ENCODE data around the gene MEGF6.

MEGF6 gene

DNA sequence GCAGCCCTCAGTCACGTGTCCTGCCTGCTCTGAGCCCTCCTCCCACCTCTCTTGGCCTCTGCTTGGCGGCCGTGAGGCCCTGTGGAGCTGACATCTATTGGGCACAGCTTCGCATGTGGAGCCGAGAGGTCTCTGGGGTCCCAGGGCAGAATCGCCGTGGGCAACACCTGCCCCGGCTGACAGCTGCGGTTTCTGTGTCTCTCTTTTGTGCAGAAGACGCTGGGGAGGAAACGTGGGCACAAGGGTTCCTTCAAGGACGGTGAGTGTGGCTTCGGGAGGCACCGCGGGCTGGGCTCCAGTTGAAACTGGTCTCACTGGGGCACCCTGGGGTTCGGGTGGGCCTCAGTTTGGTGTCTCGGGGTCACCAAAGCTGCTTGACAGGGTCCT lies 145.4 kb downstream of the MEGF6 start:
- FAIRE-seq (no peak), DNase-seq (ENCODE audit: extremely low spot score, insufficient read length, low read depth) (no peak)

GRCh38 chr1:3465091-3465934 lies 146.0 kb downstream of the MEGF6 start:
- FAIRE-seq (no peak), DNase-seq (ENCODE audit: extremely low spot score, insufficient read length, low read depth) (no peak)

GRCh38 chr1:3464649-3465025 lies 146.7 kb downstream of the MEGF6 start:
- FAIRE-seq, result no peak

DNA sequence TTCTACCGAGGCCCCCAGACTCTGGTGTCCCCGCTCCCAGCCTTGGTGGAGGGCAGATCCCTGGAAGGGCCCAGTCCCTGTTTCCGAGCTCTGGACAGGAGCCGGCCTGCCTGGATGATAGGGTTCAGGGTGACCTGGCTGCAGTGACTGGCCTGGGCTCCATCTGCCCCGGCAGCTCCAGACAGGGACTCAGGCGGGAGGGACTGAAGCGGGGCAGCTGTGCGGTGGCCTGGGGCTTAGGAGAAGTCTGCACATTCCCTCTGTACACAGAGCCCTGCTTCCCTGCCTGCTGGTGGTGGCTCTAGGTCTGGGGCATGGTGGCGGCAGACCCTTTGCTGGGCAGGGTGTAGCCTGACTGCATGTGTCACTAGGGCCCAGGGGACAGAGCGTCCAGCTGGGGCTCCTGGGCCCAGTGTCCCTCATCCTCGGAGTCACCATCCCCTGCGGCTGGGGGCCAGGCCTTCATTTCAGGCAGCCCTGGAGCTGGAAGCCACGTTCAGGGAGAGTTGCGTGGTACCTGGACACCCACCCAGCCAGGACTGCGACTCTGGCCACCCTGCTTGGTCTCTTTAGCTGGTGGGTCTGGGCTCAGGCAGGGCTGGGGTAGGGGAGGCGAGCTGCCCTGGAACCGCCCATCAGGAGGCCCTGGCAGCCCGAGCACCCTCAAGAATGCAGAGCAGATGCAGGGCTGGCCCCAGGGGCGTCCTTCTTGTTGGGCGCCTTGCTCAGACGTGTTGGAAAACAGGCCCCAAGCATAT lies 147.2 kb downstream of the MEGF6 start:
- FAIRE-seq (no peak), DNase-seq (ENCODE audit: extremely low spot score, insufficient read length, low read depth) (no peak)

More at GRCh38 chr1:3464649-3465025, 146.7 kb downstream of the MEGF6 start:
- DNase-seq (ENCODE audit: extremely low spot score, insufficient read length, low read depth), result no peak

DNA sequence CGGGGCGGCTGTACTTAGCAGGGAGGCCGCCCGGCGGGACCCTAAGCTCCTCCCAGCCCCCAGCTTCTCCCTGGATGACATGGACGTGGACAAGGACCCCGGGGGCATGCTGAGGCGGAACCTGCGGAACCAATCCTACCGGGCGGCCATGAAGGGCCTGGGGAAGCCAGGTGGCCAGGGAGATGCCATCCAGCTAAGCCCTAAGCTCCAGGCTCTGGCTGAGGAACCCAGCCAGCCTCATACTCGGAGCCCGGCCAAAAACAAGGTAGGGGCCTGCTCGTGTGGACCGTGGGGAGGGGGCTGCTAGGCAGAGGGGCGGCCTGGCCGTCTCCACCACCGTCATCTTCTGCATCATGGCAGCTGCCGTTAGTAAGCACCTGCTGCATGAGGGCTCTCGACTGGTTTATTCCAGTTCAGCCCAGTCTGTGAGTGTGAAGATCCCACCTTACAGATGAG lies 147.9 kb downstream of the MEGF6 start:
- FAIRE-seq (no peak), DNase-seq (ENCODE audit: extremely low spot score, insufficient read length, low read depth) (no peak)

DNA sequence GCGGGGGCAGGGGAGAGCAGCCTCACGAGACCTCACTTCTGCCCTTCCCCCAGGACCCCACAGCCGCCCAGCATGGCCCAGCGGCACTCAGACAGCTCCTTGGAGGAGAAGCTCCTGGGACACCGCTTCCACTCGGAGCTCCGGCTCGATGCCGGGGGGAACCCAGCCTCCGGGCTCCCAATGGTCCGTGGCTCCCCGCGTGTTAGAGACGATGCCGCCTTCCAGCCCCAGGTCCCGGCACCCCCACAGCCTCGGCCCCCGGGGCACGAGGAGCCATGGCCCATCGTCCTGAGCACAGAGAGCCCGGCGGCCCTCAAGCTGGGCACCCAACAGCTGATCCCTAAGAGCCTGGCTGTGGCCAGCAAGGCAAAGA lies 148.3 kb downstream of the MEGF6 start:
- DNase-seq (ENCODE audit: extremely low spot score, insufficient read length, low read depth) (no peak), FAIRE-seq (no peak)

GRCh38 chr1:3462356-3463012 lies 148.8 kb downstream of the MEGF6 start:
- DNase-seq (ENCODE audit: extremely low spot score, insufficient read length, low read depth) (no peak), FAIRE-seq (no peak)

DNA sequence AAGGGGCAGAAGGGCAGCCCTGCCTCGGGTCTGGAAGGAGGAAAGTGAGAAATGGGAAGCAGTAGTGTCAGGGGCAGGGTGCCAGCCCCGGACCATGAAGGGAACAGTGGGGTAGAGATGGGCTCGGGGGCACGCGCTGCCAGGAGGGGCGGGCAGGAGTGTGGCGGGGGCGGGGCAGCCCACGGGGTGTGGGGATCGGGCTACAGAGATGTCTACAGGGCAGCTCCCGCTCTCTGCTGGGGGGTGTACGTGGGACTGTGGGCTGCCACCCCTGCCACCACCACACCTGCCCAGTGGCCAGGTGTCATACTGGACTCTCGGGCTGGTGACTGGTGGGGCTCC lies 149.4 kb downstream of the MEGF6 start:
- DNase-seq (ENCODE audit: extremely low spot score, insufficient read length, low read depth) (no peak), FAIRE-seq (no peak)

DNA sequence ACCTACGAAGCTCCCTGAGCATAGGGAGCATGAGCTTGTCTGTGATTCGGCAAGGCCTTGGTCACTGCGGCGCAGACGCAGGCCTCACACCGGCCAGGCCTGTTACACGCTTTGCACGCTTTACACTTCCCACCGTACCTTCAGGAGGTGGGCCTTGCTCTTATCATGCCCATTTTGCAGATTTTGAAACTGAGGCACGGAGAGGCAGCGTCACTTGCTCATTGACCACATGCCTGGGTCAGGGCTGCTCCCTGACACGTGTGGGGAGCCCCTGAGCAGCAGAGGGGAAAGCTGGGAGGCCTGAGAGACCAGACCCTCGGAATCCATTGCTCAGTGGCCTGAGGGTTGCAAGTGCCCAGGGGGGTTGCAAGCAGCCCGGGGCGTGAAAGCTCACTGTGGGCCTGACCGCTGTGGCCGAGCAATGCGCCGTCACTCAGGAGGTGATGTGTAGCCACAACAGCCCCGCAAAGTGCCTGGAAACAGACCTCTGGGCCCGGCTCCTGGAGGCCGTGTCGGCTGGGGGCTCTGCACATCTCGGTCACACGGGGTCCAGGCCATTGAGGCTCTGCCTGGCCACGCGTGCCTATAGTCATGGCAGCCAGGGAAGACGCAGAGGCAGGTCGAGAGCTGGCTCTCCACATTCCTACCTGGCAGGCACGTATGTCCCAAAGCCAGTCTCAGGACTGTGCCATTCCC lies 149.9 kb downstream of the MEGF6 start:
- no peak for FAIRE-seq

GRCh38 chr1:3460672-3461131 lies 150.6 kb downstream of the MEGF6 start:
- DNase-seq (ENCODE audit: extremely low spot score, insufficient read length, low read depth), result no peak

More for the DNA sequence above, 149.9 kb downstream of the MEGF6 start:
- DNase-seq (ENCODE audit: extremely low spot score, insufficient read length, low read depth), result no peak

DNA sequence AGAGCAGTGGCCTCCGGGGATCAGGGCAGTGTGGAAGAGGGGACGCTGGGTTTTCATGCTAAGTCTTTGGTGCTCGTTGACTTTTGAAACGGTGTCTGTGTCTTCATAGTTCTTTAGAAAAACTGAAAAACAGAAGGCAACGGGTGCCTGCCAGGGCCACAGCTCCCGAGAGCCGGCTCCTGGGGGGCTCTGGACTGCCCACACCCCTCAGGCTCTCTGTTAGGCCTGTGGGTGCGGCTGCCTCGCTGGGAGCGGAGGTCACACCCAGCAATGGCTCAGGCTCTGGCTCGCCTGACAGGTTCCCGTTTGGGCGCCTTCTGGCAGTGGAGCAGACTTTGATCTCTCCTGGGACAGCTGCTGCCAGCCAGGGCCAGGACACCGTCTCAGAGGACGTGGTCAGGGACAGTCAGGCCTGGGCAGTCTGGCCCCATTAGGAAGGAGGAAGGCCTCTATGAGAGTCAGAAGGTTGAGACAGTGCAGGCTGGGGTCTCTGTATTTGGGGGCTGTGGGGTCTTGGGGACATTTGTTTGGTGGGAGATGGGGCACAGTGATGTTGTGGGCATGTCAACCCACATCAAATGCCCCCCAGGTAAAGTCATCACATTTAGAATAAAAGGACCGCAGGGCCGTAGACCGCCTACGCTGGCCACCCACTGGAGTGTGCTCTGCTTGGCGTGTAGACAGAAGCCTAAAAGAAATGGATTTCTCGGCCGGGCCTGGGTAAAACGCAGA lies 151.2 kb downstream of the MEGF6 start:
- DNase-seq (ENCODE audit: extremely low spot score, insufficient read length, low read depth) (no peak), FAIRE-seq (no peak)

More at GRCh38 chr1:3460672-3461131, 150.6 kb downstream of the MEGF6 start:
- no peak for FAIRE-seq

DNA sequence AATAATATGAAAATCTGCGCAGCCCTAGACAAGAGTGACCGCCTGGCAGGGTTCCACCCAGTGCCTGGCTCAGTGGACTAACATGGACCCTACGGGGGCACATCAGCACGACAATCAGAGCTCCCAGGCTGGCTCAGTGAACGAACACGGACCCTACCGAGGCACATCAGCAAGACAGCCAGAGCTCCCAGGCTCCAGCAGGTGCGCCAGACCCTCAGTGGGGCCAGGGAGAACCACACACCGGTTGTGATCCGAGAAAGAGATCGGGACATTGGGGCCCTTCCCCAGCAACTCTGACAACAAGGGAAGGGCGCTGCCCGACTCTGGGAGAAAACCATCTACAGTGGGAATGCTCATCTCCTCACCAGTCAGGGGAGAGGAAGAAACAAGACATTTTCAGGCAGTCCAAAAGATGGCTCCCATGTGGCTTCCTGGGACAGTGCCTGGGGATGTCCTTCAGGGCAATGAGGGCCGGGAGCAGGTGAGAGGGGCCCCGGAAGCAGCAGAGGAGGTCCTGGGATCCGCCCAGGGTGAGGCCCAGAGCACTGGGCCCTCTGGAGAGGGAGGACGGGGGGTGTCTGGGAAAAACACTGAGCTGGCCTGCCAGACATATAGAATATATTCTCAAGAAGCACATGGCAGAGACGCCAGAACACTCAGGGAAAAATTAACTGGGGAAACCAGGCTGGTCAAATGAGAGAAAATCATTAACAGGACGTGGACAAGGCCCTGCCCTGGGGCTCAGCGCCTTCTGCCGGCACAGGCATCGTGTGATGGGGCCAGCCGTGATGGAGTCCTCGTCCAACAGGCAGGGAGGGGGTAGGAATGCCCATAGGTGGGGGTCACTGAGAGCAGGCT lies 152.0 kb downstream of the MEGF6 start:
- no peak for FAIRE-seq
- DNase-seq (ENCODE audit: extremely low spot score, insufficient read length, low read depth), result no peak

- no peak for DNase-seq (ENCODE audit: extremely low spot score, insufficient read length, low read depth)
- no peak for FAIRE-seq
Measured at GRCh38 chr1:3457910-3458883, 153.1 kb downstream of the MEGF6 start.

- DNase-seq (ENCODE audit: extremely low spot score, insufficient read length, low read depth), result no peak
- FAIRE-seq, result no peak
Measured at GRCh38 chr1:3456964-3457909, 154.1 kb downstream of the MEGF6 start.

DNA sequence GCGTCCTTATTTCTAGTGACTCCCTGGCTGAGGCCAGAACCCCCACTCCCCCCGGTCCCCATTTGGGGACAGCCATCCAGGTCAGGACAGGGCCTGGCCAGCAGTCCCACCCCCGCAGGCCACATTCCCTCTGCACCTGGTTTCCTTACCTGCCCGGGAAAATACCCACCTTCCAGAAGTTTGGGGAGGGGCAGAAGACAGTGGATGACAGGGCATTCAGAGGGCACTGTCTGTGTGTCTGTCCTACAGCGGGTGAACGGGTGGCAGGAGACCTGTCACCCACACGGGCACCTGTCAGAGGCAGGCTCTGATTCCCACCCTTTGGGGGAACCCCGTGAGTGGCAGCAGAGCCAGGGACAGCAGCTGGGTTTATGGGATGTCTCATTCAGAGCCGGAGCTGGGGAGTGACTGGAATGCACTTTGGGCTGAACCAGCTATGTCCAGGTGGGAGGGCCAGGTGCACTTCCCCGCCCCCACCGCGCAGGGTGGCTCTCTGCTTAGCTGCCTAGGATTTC lies 154.8 kb downstream of the MEGF6 start:
- DNase-seq (ENCODE audit: extremely low spot score, insufficient read length, low read depth) (no peak), FAIRE-seq (no peak)

Measured in GM18507 (cell line).